Aorta (tissue), 5 donors: Measurements from ENCODE around the gene CNRIP1. TPM values are rescaled to one million over a fixed set of nuclear protein-coding genes. Genes with fewer than 3 reads are reported as not detected.

Experiments
- ATAC-seq: fragments of 200-7000 bp; cut with Tn5 transposase; one replicate; pipeline ENCODE4 v1.9.1; 2022; ENCODE audit warnings: moderate library complexity; ENCODE audit not compliant: low FRiP score
- DNase-seq, 2 donors: peaks; one replicate each; pipeline ENCODE4 v3.0.0-alpha.2; 2020
- H3K27ac ChIP-seq, 2 donors: one replicate each; pipeline ENCODE4 v1.5.1; 2013; ENCODE audit warnings: low read length in 2 of 2, mild to moderate bottlenecking in 2 of 2, moderate library complexity in 2 of 2, control low read depth in 1 of 2, inconsistent platforms in 1 of 2, low read depth in 1 of 2
- H3K27me3 ChIP-seq, 2 donors: one replicate each; pipeline ENCODE4 v1.6.1; 2013; ENCODE audit warnings: control low read depth in 1 of 2, low read length in 1 of 2, mild to moderate bottlenecking in 1 of 2, moderate library complexity in 1 of 2; ENCODE audit not compliant: insufficient read depth in 2 of 2, control insufficient read depth in 1 of 2
- H3K36me3 ChIP-seq, 2 donors: one replicate each; pipeline ENCODE4 v1.6.1; 2013; ENCODE audit warnings: control low read depth in 1 of 2, low read length in 1 of 2, mild to moderate bottlenecking in 1 of 2; ENCODE audit not compliant: insufficient read depth in 2 of 2, control insufficient read depth in 1 of 2
- H3K4me1 ChIP-seq, 2 donors: one replicate each; pipeline ENCODE4 v1.6.1; 2013; ENCODE audit warnings: low read length in 2 of 2, control low read depth in 1 of 2, mild to moderate bottlenecking in 1 of 2, moderate library complexity in 1 of 2; ENCODE audit not compliant: insufficient read depth in 2 of 2, control insufficient read depth in 1 of 2
- H3K4me3 ChIP-seq, 2 donors: one replicate each; pipeline ENCODE4 v1.5.1; 2013; ENCODE audit warnings: low read length in 2 of 2, control low read depth in 1 of 2, mild to moderate bottlenecking in 1 of 2
- H3K9me3 ChIP-seq: one replicate; pipeline ENCODE4 v1.6.1; 2013; ENCODE audit warnings: mild to moderate bottlenecking, low read length; ENCODE audit not compliant: control insufficient read depth
- WGBS, 2 donors: extraction: QIAGEN DNeasy Blood & Tissue Kit; methylation state at CpG; one replicate each; pipeline ENCODE4 v1.1.7; 2013; 5-methylcytosine and 5-hydroxymethylcytosine counted together
- intact Hi-C, 2 donors: fragments of 100-400 bp; cut with DNase I; formaldehyde crosslinking; loops; one replicate each; pipeline versions ENCODE4 v1.14.2 to v1.15.0; 2022
- polyA plus RNA-seq, 2 donors: library from polyadenylated mRNA; stranded (reverse); fragments of 200-250 nt; gene quantifications; one replicate each; pipeline ENCODE4 v1.2.3, GENCODE V29; 2013
- total RNA-seq, 2 donors: library from RNA; stranded (reverse); fragmentation: NEBNext Ultra II Directional; extraction: Animal tissue kit (Norgen Biotek cat#: 25700); gene quantifications; one replicate each; pipeline ENCODE4 v1.2.1, GENCODE V29; 2021
- donor health status: healthy with polysubstance abuse.
- donor health status: Bipolar disorder and iron deficiency.
- donor health status: DM: no; HTN: no; CAD: no.
- donor health status: DM: no; HTN: no; CAD: no.
- donor health status: DM: yes; HTN: yes; CAD: no.

The CNRIP1 gene
- total and polyA plus RNA-seq, 4 donors = 24.8 to 40.7 (median 29.9) TPM

DNA sequence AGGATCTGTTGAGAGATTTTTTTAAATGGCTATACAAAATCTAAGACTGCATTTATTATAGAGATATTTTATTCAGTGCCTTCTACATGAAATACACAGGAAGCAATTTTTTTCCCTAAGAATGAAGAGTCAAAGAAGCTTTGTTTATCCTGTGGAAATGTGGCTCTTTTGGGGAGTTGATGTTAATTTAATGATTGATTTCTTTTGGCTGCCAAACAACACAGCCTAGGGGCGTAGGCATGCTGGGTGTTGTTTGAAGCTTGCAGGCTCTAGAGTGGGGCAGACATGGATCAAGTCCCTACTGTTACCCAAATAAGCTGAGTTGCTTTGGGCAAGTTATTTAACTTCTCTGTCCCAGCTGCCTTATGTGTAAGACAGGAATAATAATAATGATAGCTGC is 24.3 kb upstream of the CNRIP1 start:
- DNase-seq = no peak
- intact Hi-C loops = no loop called here
- Histone ChIP-seq H3K27me3 (no peaks in the 10 kb centered on the region), H3K36me3 (no peaks in the 10 kb centered on the region), H3K4me3 (no peak overlapping the region), H3K4me1 (no peaks in the 10 kb centered on the region), H3K27ac (no peak overlapping the region), H3K9me3 (peaks cover 1% of the 10 kb centered on the region)
- ATAC-seq = no peak
- 53 to 57% methylated on average over 1 of the region's 1 CpG for WGBS, 2 donors

DNA sequence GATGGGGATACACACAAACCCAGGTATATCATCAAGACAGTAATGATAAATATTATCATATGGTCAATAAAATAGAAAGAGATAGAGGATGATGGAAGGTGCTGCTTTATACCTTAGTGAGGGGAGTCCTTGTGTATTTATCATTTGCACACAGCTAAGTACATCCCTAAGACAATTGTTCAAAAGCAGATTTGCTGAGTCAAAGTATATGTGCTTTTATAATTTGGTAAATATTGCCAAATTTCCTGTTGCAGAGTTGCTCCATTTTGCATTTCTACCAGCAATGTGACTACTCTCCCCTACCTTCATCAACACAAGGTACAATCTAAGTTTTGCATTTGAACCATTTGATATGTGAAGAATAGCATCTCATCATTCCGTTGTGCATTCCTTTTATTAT is 22.7 kb upstream of the CNRIP1 start:
- ATAC-seq = no peak
- Histone ChIP-seq H3K9me3 (peaks cover 1% of the 10 kb centered on the region), H3K36me3 (no peaks in the 10 kb centered on the region), H3K4me3 (no peak overlapping the region), H3K27me3 (no peaks in the 10 kb centered on the region), H3K27ac (no peak overlapping the region), H3K4me1 (no peaks in the 10 kb centered on the region)
- no peak for DNase-seq
- intact Hi-C loops = no loop called here
- WGBS, 2 donors = 80 to 84% methylated on average over 1 of the region's 1 CpG

DNA sequence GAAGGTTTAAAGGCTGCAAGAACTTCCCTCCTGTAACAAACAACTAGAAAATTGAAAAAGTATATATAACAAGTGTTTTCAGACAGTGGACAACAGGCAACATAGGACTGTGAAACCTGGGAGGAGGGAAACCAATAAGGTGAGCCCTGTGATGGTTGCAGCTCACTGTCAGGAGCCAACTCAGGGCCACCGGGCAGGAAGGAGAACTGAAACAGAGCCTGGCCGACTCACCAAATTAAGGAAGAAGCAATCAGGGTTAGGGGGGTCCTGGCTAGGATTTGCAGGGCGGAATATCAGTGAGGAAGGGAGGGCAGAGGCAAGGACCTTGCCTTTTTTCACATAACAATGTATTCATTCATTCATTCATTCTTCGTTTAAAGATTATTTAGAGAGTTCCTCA is 21.8 kb upstream of the CNRIP1 start:
- Histone ChIP-seq H3K27me3 (no peaks in the 10 kb centered on the region), H3K27ac (no peak overlapping the region), H3K4me1 (no peaks in the 10 kb centered on the region), H3K36me3 (no peaks in the 10 kb centered on the region), H3K9me3 (peaks cover 1% of the 10 kb centered on the region), H3K4me3 (no peak overlapping the region)
- 74 to 78% methylated on average over 4 of the region's 4 CpGs for WGBS, 2 donors
- DNase-seq (no peak), ATAC-seq (no peak)
- intact Hi-C loops = no loop called here

DNA sequence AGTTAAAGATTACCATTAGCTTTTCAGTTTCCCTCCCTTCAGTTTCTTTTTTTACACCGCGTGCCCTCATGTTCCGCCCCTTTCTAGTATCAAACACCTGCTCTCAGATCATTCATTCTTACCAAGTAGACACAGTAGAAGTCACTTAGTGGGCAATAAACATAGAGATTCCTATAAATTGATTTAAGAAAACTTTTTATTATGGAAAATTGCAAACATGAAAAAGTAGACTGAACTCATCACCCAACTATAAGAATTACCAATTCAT is 21.2 kb upstream of the CNRIP1 start:
- peaks cover 1% of the 10 kb centered on the region for H3K9me3 ChIP-seq
- H3K36me3 ChIP-seq = no peaks in the 10 kb centered on the region
- intact Hi-C loops = no loop called here
- ATAC-seq = no peak
- no peak overlapping the region for H3K4me3 ChIP-seq
- no peak for DNase-seq
- no peaks in the 10 kb centered on the region for H3K27me3 ChIP-seq
- no peaks in the 10 kb centered on the region for H3K4me1 ChIP-seq
- 85 to 87% methylated on average over 3 of the region's 3 CpGs for WGBS, 2 donors
- H3K27ac ChIP-seq = no peak overlapping the region

DNA sequence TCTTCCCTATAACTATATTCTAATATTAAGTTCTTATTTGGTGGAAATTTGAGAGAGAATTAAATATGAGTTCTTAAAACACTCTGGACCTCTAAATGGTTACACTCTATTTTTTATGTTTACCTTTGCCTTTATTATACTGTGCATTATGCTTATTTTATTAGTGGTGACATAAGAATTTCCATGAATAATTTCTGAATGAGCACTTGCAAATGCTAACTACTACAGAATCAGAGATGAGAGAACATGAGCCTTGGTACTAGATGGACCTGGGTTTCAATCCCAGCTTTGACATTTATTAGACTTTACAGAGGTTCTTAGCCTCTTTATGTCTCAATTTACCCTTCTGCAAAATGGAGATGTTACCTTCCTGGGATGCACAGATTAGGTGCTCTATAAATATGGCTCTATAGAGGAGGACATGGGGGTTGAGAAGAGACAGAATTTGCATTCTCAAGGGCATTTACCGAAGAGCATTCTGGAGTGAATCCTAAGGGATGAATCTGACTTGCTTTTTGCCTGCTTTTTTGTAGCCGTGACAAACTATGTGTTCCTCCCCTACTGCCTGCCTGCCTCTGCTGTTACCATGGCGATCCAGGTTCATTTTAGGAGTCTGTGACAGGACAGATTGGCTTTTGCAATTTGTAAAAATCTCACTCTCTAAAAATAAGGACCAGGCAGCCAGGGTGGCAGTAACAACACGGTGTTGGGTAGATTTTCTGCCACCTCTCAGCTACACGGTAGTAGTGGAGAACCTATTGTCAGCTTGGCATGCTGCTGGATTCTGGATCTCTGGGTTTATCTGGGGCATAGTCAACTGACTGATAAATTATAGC is 20.7 kb upstream of the CNRIP1 start:
- ATAC-seq = no peak

DNA sequence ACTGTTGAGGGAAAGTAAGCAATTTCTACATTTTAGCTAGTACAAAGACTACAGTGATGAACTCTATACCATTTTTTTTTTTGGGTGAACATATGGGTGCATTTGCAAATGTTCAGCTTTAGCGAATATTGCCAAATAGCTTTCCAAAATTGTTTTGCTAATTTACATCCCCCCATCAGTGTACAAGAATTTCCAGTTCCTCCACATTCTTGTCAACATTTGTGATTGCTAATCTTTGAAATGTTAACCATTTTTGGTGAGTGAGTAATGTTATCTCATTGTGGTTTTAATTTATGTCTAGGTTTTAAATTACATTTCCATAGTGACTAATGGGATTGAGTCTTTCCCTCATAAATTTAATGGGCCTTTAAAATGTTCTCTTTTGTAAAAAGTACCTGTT is 16.4 kb upstream of the CNRIP1 start:
- ATAC-seq (no peak), DNase-seq (no peak)
- WGBS, 2 donors = 82 to 86% methylated on average over 1 of the region's 1 CpG
- Histone ChIP-seq H3K4me1 (no peaks in the 10 kb centered on the region), H3K27ac (no peak overlapping the region), H3K9me3 (no peaks in the 10 kb centered on the region), H3K36me3 (no peaks in the 10 kb centered on the region), H3K27me3 (no peaks in the 10 kb centered on the region), H3K4me3 (no peak overlapping the region)
- intact Hi-C loops = no loop called here

More for the DNA sequence above, 20.7 kb upstream of the CNRIP1 start:
- 37 to 44% methylated on average over 5 of the region's 5 CpGs for WGBS, 2 donors
- H3K36me3 ChIP-seq = no peaks in the 10 kb centered on the region
- no peaks in the 10 kb centered on the region for H3K9me3 ChIP-seq
- intact Hi-C loops = no loop called here
- no peaks in the 10 kb centered on the region for H3K4me1 ChIP-seq
- DNase-seq = no peak
- H3K27me3 ChIP-seq = no peaks in the 10 kb centered on the region
- H3K4me3 ChIP-seq = no peak overlapping the region
- no peak overlapping the region for H3K27ac ChIP-seq

DNA sequence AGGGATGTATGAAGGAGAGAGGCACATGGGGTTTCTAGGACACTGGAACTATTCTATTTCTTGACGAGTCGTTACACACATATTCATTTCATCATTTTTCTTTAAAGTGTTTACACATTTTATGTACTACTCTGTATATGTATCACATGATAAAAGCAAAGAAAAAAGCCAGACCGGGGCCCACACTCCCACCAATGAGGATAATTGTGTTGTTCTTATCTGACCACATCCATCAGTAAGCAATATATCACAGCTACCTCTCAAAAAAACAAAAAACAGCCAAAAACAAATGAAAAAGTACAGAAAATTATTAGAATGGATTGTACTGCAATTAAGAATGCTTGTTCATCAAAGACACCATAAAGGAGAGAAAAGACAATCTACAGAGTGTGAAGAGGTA is 14.2 kb upstream of the CNRIP1 start:
- H3K27me3 ChIP-seq = peaks cover 0 to 1% of the 10 kb centered on the region in 2 donors
- H3K4me1 ChIP-seq = no peaks in the 10 kb centered on the region
- DNase-seq = no peak
- H3K36me3 ChIP-seq = no peaks in the 10 kb centered on the region
- no peak overlapping the region for H3K27ac ChIP-seq
- ATAC-seq = no peak
- H3K9me3 ChIP-seq = no peaks in the 10 kb centered on the region
- WGBS, 2 donors = 67 to 73% methylated on average over 3 of the region's 3 CpGs
- no peak overlapping the region for H3K4me3 ChIP-seq
- intact Hi-C loops = no loop called here

DNA sequence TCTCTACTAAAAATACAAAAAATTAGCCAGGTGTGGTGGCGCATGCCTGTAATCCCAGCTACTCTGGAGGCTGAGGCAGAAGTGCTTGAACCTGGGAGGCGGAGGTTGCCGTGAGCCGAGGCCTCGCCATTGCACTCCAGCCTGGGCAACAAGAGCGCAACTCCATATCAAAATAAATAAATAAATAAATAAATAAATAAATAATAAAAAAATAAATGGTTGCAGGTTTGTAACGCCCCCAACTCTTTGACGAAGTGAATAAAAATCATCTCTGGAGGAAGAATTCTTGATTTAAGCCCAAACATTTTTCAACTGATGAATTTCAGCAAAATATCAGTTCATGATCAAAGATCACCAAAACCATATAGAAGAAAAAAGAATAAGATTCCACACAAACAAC is 13.3 kb upstream of the CNRIP1 start:
- no peaks in the 10 kb centered on the region for H3K4me1 ChIP-seq
- H3K27ac ChIP-seq = no peak overlapping the region
- intact Hi-C loops = no loop called here
- H3K27me3 ChIP-seq = peaks cover 0 to 1% of the 10 kb centered on the region in 2 donors
- no peak overlapping the region for H3K4me3 ChIP-seq
- no peak for ATAC-seq
- no peaks in the 10 kb centered on the region for H3K9me3 ChIP-seq
- no peaks in the 10 kb centered on the region for H3K36me3 ChIP-seq
- DNase-seq = no peak
- WGBS, 2 donors = 85 to 89% methylated on average over 8 of the region's 8 CpGs

DNA sequence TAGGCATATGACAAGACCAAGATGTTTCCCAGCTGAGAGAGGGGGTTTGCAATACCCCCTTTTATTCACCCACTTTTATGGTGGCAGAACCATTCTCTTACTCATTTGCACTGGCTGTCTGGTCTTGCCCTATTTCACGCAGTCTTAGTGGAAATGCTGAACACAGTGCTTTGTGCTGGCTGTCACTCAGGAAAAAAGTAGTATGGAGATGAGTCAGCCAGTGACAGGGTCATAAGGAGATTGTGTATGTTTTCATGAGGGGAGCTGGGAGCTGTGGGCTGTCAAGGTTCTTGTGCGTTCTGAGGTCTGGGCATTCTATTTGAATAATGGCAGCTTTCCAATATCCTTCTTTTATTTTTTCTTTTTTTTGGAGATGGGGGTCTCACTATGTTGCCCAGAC is 10.9 kb upstream of the CNRIP1 start:
- WGBS, 2 donors = 47 to 65% methylated on average over 2 of the region's 2 CpGs
- intact Hi-C loops = no loop called here
- ATAC-seq (no peak), DNase-seq (no peak)
- Histone ChIP-seq H3K27me3 (peaks cover 0 to 3% of the 10 kb centered on the region in 2 donors), H3K27ac (no peak overlapping the region), H3K9me3 (no peaks in the 10 kb centered on the region), H3K4me1 (no peaks in the 10 kb centered on the region), H3K4me3 (no peak overlapping the region), H3K36me3 (no peaks in the 10 kb centered on the region)
